ENCODE measurements around the gene NEUROG3. TPM values are rescaled to one million over a fixed set of nuclear protein-coding genes. Genes with fewer than 3 reads are reported as not detected.

NEUROG3 gene
- total RNA-seq, 3 donors from 2014 or later (not counting 1 experiment from before 2014, with no cell fraction given) = not detected

DNA sequence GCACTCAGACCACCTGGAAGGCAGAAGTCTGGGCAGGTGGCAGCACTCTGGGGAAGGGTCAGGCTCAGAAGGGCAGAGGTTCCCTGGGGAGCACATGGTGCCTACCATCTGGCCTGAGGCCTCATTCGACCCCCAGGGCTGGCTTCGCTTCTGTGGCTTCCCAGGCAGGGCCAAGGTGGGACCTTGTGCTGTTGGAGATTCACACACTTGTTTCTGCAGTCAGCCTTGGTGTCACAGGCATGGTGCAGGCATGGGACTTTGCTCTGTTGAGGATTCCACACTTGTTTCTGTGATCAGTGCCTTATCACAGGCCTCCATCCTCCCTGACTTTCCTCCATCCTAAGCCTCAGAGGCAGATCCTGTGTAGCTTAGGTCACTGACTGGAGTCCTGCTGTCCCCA, 45.5 kb upstream of the NEUROG3 start:
- no peak overlapping the region for H3K27ac Mint-ChIP-seq
- TF ChIP-seq, protein P1, sequence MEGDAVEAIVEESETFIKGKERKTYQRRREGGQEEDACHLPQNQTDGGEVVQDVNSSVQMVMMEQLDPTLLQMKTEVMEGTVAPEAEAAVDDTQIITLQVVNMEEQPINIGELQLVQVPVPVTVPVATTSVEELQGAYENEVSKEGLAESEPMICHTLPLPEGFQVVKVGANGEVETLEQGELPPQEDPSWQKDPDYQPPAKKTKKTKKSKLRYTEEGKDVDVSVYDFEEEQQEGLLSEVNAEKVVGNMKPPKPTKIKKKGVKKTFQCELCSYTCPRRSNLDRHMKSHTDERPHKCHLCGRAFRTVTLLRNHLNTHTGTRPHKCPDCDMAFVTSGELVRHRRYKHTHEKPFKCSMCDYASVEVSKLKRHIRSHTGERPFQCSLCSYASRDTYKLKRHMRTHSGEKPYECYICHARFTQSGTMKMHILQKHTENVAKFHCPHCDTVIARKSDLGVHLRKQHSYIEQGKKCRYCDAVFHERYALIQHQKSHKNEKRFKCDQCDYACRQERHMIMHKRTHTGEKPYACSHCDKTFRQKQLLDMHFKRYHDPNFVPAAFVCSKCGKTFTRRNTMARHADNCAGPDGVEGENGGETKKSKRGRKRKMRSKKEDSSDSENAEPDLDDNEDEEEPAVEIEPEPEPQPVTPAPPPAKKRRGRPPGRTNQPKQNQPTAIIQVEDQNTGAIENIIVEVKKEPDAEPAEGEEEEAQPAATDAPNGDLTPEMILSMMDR (IDR thresholded peaks at IDR 0.05) = no peak

DNA sequence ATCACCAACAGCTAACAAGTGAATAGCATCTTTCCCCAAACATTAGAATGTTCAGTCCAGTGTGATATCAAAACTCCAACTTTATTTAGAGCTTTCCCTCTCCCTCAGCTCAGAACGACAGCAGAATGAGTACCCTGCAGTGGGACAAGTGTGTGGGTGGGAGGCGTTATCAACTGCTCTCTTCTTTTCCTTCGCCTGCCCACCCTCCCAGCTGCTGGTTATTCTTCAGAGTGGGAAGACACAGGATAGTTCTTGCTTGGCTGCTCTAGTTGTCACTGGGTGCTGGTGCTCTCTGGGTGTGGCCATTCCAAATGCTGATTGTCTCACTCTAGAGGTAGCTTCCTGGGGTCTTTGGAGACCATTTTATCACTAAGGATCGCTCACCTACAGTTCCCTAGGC, 43.1 kb upstream of the NEUROG3 start:
- DNase-seq (no peak), ATAC-seq (no peak)
- no peak overlapping the region for H3K27ac Mint-ChIP-seq
- no peaks in the 10 kb centered on the region for H3K9me3 ChIP-seq (ENCODE audit: control insufficient read depth, insufficient read depth, low read length)
- H3K36me3 Mint-ChIP-seq = no peaks in the 10 kb centered on the region
- 90% methylated on average over 4 of the region's 4 CpGs for WGBS (ENCODE audit: insufficient coverage)
- H3K27ac ChIP-seq (ENCODE audit: low read length) = no peak overlapping the region
- H3K4me3 ChIP-seq (ENCODE audit: low read length) = no peak overlapping the region
- TF ChIP-seq, protein P1 (IDR thresholded peaks at IDR 0.05) = no peak
- no peaks in the 10 kb centered on the region for H3K27me3 ChIP-seq (ENCODE audit: control insufficient read depth, insufficient read depth, low read length)
- intact Hi-C loops (cut with micrococcal nuclease) = no loop called here
- H3K27me3 Mint-ChIP-seq (ENCODE audit: low read depth in 2 of 2) = peaks cover 11 to 23% of the 10 kb centered on the region in 2 donors
- H3K9me3 Mint-ChIP-seq = no peaks in the 10 kb centered on the region
- H3K4me1 Mint-ChIP-seq = no peaks in the 10 kb centered on the region
- H3K36me3 ChIP-seq (ENCODE audit: control insufficient read depth, insufficient read depth, low read length) = no peaks in the 10 kb centered on the region
- no peaks in the 10 kb centered on the region for H3K4me1 ChIP-seq (ENCODE audit: control insufficient read depth, insufficient read depth, low read length)
- H3K4me3 Mint-ChIP-seq = no peak overlapping the region

More for the DNA sequence above, 45.5 kb upstream of the NEUROG3 start:
- no peaks in the 10 kb centered on the region for H3K9me3 ChIP-seq (ENCODE audit: control insufficient read depth, insufficient read depth, low read length)
- DNase-seq (no peak), ATAC-seq (no peak)
- H3K4me1 ChIP-seq (ENCODE audit: control insufficient read depth, insufficient read depth, low read length) = no peaks in the 10 kb centered on the region
- H3K36me3 Mint-ChIP-seq = peaks cover 4% of the 10 kb centered on the region
- H3K27me3 ChIP-seq (ENCODE audit: control insufficient read depth, insufficient read depth, low read length) = no peaks in the 10 kb centered on the region
- intact Hi-C loops (cut with micrococcal nuclease) = no loop called here
- peaks cover 9 to 22% of the 10 kb centered on the region in 2 donors for H3K27me3 Mint-ChIP-seq (ENCODE audit: low read depth in 2 of 2)
- no peaks in the 10 kb centered on the region for H3K36me3 ChIP-seq (ENCODE audit: control insufficient read depth, insufficient read depth, low read length)
- peaks cover 0 to 3% of the 10 kb centered on the region in 2 donors for H3K4me1 Mint-ChIP-seq
- H3K4me3 Mint-ChIP-seq = no peak overlapping the region
- no peak overlapping the region for H3K4me3 ChIP-seq (ENCODE audit: low read length)
- 88% methylated on average over 2 of the region's 2 CpGs for WGBS (ENCODE audit: insufficient coverage)
- no peaks in the 10 kb centered on the region for H3K9me3 Mint-ChIP-seq
- no peak overlapping the region for H3K27ac ChIP-seq (ENCODE audit: low read length)

DNA sequence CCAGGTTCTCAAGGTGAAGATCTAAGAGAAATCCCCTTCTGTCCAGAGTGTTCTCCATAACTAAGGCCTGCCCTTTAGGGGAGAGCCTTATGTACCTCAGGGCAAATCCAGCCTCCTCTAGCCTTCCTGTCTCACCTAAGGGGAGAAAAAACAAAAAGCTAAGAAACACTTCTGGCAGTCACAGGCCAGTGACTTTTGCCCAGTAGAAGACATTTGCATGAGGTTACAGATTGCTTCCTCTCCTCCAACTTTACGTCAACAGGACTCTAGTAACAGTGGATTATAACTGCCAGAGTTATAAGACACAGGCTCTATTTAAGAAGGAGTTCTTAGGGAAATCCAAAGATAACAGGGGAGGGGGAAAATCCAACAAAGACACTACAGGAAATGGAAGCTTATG, 40.9 kb upstream of the NEUROG3 start:
- Mint-ChIP-seq H3K4me1 (no peaks in the 10 kb centered on the region), H3K27ac (no peak overlapping the region), H3K27me3 (ENCODE audit: low read depth in 2 of 2) (peaks cover 6 to 37% of the 10 kb centered on the region in 2 donors), H3K36me3 (no peaks in the 10 kb centered on the region), H3K4me3 (no peak overlapping the region), H3K9me3 (no peaks in the 10 kb centered on the region)
- 83% methylated on average over 1 of the region's 1 CpG for WGBS (ENCODE audit: insufficient coverage)
- Histone ChIP-seq H3K4me3 (ENCODE audit: low read length) (no peak overlapping the region), H3K27ac (ENCODE audit: low read length) (no peak overlapping the region), H3K9me3 (ENCODE audit: control insufficient read depth, insufficient read depth, low read length) (no peaks in the 10 kb centered on the region), H3K27me3 (ENCODE audit: control insufficient read depth, insufficient read depth, low read length) (peaks cover 3% of the 10 kb centered on the region), H3K36me3 (ENCODE audit: control insufficient read depth, insufficient read depth, low read length) (no peaks in the 10 kb centered on the region), H3K4me1 (ENCODE audit: control insufficient read depth, insufficient read depth, low read length) (no peaks in the 10 kb centered on the region)
- TF ChIP-seq, protein P1 (IDR thresholded peaks at IDR 0.05) = no peak
- ATAC-seq (no peak), DNase-seq (no peak)
- intact Hi-C loops (cut with micrococcal nuclease) = no loop called here

DNA sequence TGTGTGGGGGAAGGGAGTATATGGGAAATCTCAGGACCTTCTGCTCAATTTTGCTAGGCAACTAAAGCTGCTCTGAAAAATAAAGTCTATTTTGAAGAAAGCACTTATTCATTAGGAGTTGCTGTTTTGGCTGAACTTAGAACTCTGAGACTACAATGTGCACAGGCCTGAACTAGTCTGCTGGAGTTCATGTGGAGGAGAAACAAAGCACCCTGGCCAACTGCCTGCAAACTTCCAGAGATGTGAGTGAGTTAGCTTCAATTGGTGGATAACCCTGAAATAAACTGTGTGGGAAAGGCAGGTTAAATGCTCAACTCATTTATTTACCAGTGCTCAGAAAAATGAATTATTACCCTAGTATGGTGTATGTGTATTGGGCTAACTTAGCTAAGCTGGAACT, 39.5 kb upstream of the NEUROG3 start:
- no peak for ATAC-seq
- H3K4me1 ChIP-seq (ENCODE audit: control insufficient read depth, insufficient read depth, low read length) = no peaks in the 10 kb centered on the region
- no peak overlapping the region for H3K4me3 Mint-ChIP-seq
- TF ChIP-seq, protein P1 (IDR thresholded peaks at IDR 0.05) = no peak
- no peaks in the 10 kb centered on the region for H3K9me3 ChIP-seq (ENCODE audit: control insufficient read depth, insufficient read depth, low read length)
- peaks cover 16 to 45% of the 10 kb centered on the region in 2 donors for H3K27me3 Mint-ChIP-seq (ENCODE audit: low read depth in 2 of 2)
- no peaks in the 10 kb centered on the region for H3K36me3 Mint-ChIP-seq
- no peaks in the 10 kb centered on the region for H3K4me1 Mint-ChIP-seq
- H3K27ac Mint-ChIP-seq = no peak overlapping the region
- no peaks in the 10 kb centered on the region for H3K36me3 ChIP-seq (ENCODE audit: control insufficient read depth, insufficient read depth, low read length)
- H3K9me3 Mint-ChIP-seq = no peaks in the 10 kb centered on the region
- H3K27me3 ChIP-seq (ENCODE audit: control insufficient read depth, insufficient read depth, low read length) = peaks cover 6% of the 10 kb centered on the region
- DNase-seq = no peak
- intact Hi-C loops (cut with micrococcal nuclease) = no loop called here
- no peak overlapping the region for H3K27ac ChIP-seq (ENCODE audit: low read length)
- H3K4me3 ChIP-seq (ENCODE audit: low read length) = no peak overlapping the region
